HCT116 (cell line): ENCODE measurements around the gene OLFML2B. TPM values are rescaled to one million over a fixed set of nuclear protein-coding genes. Genes with fewer than 3 reads are reported as not detected.

Experiments used
- ATAC-seq: fragments of 200-7000 bp; cut with Tn5 transposase; 2 replicates; pipeline ENCODE4 v1.9.1; 2020; ENCODE audit warnings: mild to moderate bottlenecking, moderate library complexity
- BruUV-seq: library from RNA; stranded (reverse); fragments of 400-500 nt; replicated peaks from 2 replicates; lab custom pipeline; 2021; lab: Mats Ljungman, UMichigan
- CTCF ChIA-PET: fragments of 300-600 bp; sonication (Branson Sonifier 250); formaldehyde crosslinking; loops from one replicate; lab custom pipeline; 2021; ENCODE audit warnings: antibody characterized with exemption; lab: Charles Lee
- POLR2A ChIA-PET: fragments of 300-600, 350-600 bp; sonication (Branson Sonifier 250); formaldehyde crosslinking; loops from one replicate; lab custom pipeline; 2021; ENCODE audit warnings: antibody characterized with exemption; lab: Charles Lee
- RAD21 ChIA-PET, 2 experiments: fragments of 300-600 bp; sonication (Branson Sonifier 250); formaldehyde crosslinking; loops; one replicate each; lab custom pipeline; 2023; ENCODE audit warnings: low total read pairs in 2 of 2; ENCODE audit not compliant: uncharacterized antibody in 2 of 2, unreplicated experiment in 2 of 2, low non-redundant PET in 1 of 2; lab: Charles Lee
- DNase-seq: peaks from one replicate; pipeline ENCODE4 v3.0.0-alpha.2; 2010; ENCODE audit warnings: low read depth, low spot score
- H2AFZ ChIP-seq: fragments of 200-600 bp; shearing (Covaris generic), sonication (generic); 2 replicates; pipeline ENCODE4 v1.6.1; 2017; ENCODE audit warnings: low read depth, mixed run types, mixed read lengths, antibody characterized with exemption, low read length; ENCODE audit not compliant: poor library complexity, severe bottlenecking
- H3K27ac ChIP-seq: 2 replicates; pipeline ENCODE4 v1.5.1; 2012; ENCODE audit warnings: low read depth, low read length
- H3K27me3 ChIP-seq: fragments of 200-600 bp; sonication (generic); 2 replicates; pipeline ENCODE4 v1.6.1; 2016; ENCODE audit warnings: mixed run types, low read length, mixed read lengths; ENCODE audit not compliant: insufficient read depth
- H3K36me3 ChIP-seq, 2 experiments: fragments of 200-500 bp in 1 of 2; fragments of 200-600 bp in 1 of 2; sonication (Bioruptor generic) in 1 of 2; sonication (generic) in 1 of 2; 2 replicates each; pipeline versions ENCODE4 v1.5.1 to v1.6.1; 2014 to 2016; ENCODE audit warnings: low read length in 2 of 2, inconsistent platforms in 1 of 2, mixed read lengths in 1 of 2, mixed run types in 1 of 2; ENCODE audit not compliant: insufficient read depth in 2 of 2, control insufficient read depth in 1 of 2
- H3K4me1 ChIP-seq, 2 experiments: fragments of 200-600 bp in 1 of 2; sonication (generic) in 1 of 2; 2 replicates each; pipeline versions ENCODE4 v1.5.1 to v1.6.1; 2012 to 2017; ENCODE audit warnings: low read length in 2 of 2, inconsistent platforms in 1 of 2, mild to moderate bottlenecking in 1 of 2, mixed read lengths in 1 of 2, mixed run types in 1 of 2, moderate library complexity in 1 of 2; ENCODE audit not compliant: insufficient read depth in 2 of 2, control insufficient read depth in 1 of 2
- H3K4me2 ChIP-seq: fragments of 200-600 bp; sonication (generic); 2 replicates; pipeline ENCODE4 v1.6.1; 2017; ENCODE audit warnings: mixed run types, low read length, mixed read lengths
- H3K4me3 ChIP-seq, 2 experiments: fragments of 200-600 bp in 1 of 2; sonication (generic) in 1 of 2; replicated peaks in 1 of 2; 2 replicates each; pipeline ENCODE4 v1.5.1; 2011 to 2016; ENCODE audit warnings: low read length in 2 of 2, control low read depth in 1 of 2, low read depth in 1 of 2, mild to moderate bottlenecking in 1 of 2, mixed read lengths in 1 of 2, mixed run types in 1 of 2
- H3K79me2 ChIP-seq: fragments of 200-600 bp; sonication (generic); 2 replicates; pipeline ENCODE4 v1.6.1; 2017; ENCODE audit warnings: mild to moderate bottlenecking, mixed run types, low read length, moderate library complexity, mixed read lengths; ENCODE audit not compliant: insufficient read depth
- H3K9ac ChIP-seq: fragments of 200-600 bp; sonication (generic); 2 replicates; pipeline ENCODE4 v1.6.1; 2016; ENCODE audit warnings: low read length, mixed read lengths
- H3K9me2 ChIP-seq: fragments of 200-600 bp; sonication (generic), shearing (Covaris generic); 2 replicates; pipeline ENCODE4 v1.6.1; 2017; ENCODE audit warnings: mixed run types, mild to moderate bottlenecking, moderate library complexity; ENCODE audit not compliant: insufficient read depth
- H3K9me3 ChIP-seq, 2 experiments: fragments of 200-500 bp in 1 of 2; fragments of 200-600 bp in 1 of 2; sonication (Bioruptor generic) in 1 of 2; sonication (generic) in 1 of 2; 2 replicates each; pipeline ENCODE4 v1.6.1; 2014 to 2017; ENCODE audit warnings: low read length in 2 of 2, mixed read lengths in 2 of 2, inconsistent platforms in 1 of 2, low read depth in 1 of 2, mild to moderate bottlenecking in 1 of 2, mixed run types in 1 of 2, moderate library complexity in 1 of 2; ENCODE audit not compliant: control insufficient read depth in 1 of 2, insufficient read depth in 1 of 2
- H4K20me1 ChIP-seq: fragments of 200-600 bp; sonication (generic), shearing (Covaris generic); 2 replicates; pipeline ENCODE4 v1.6.1; 2017; ENCODE audit warnings: mixed run types, mild to moderate bottlenecking, moderate library complexity; ENCODE audit not compliant: insufficient read depth
- CEBPB ChIP-seq: IDR thresholded peaks from 2 replicates; pipeline ENCODE4 v1.6.1; 2012; ENCODE audit warnings: low read depth
- EZH2phosphoT487 ChIP-seq: fragments of 200-600 bp; IDR thresholded peaks from 2 replicates; pipeline ENCODE4 v1.6.1; 2018; ENCODE audit warnings: antibody characterized with exemption, borderline replicate concordance
- FOSL1 ChIP-seq: IDR thresholded peaks from 2 replicates; pipeline ENCODE4 v1.6.1; 2012; ENCODE audit warnings: low read depth
- JUND ChIP-seq: IDR thresholded peaks from 2 replicates; pipeline ENCODE4 v1.6.1; 2012
- POLR2A ChIP-seq: IDR thresholded peaks from 2 replicates; pipeline ENCODE4 v1.7.0; 2011; ENCODE audit warnings: borderline replicate concordance; ENCODE audit not compliant: insufficient read depth, insufficient read length; ENCODE audit errors: extremely low read depth
- POLR2AphosphoS5 ChIP-seq: IDR thresholded peaks from 2 replicates; pipeline ENCODE4 v1.6.1; 2011; ENCODE audit warnings: mild to moderate bottlenecking, low read depth, low read length, moderate library complexity
- RAD21 ChIP-seq: IDR thresholded peaks from 2 replicates; pipeline ENCODE4 v1.6.1; 2012; ENCODE audit warnings: low read depth, mild to moderate bottlenecking
- SP1 ChIP-seq: IDR thresholded peaks from 2 replicates; pipeline ENCODE4 v1.6.1; 2012; ENCODE audit warnings: low read depth
- TCF7L2 ChIP-seq: IDR thresholded peaks from 2 replicates; pipeline ENCODE4 v1.7.0; 2011; ENCODE audit warnings: borderline replicate concordance, inconsistent platforms; ENCODE audit not compliant: insufficient read depth, insufficient read length; ENCODE audit errors: extremely low read depth
- ZFX ChIP-seq: fragments of 450-650 bp; IDR thresholded peaks from 2 replicates; pipeline ENCODE4 v1.6.1; 2017
- ZNF274 ChIP-seq: fragments of 200-500 bp; sonication (Bioruptor generic); IDR thresholded peaks from 2 replicates; pipeline ENCODE4 v1.6.1; 2014; ENCODE audit warnings: mild to moderate bottlenecking, low read depth, low read length, inconsistent platforms
- intact Hi-C: fragments of 100-400 bp; cut with micrococcal nuclease; formaldehyde crosslinking; loops from 2 replicates; pipeline ENCODE4 v1.10.0; 2022
- total RNA-seq: library from RNA; stranded (reverse); gene quantifications from one replicate; pipeline ENCODE4 v1.2.1, GENCODE V29; 2021; ENCODE audit not compliant: unreplicated experiment
- TF ChIP-seq, protein P1 (sequence below): IDR thresholded peaks from 2 replicates; pipeline ENCODE4 v1.6.1; 2012; ENCODE audit warnings: low read depth

OLFML2B gene
- total RNA-seq, 1 experiment from 2014 or later: 1.3 TPM

DNA sequence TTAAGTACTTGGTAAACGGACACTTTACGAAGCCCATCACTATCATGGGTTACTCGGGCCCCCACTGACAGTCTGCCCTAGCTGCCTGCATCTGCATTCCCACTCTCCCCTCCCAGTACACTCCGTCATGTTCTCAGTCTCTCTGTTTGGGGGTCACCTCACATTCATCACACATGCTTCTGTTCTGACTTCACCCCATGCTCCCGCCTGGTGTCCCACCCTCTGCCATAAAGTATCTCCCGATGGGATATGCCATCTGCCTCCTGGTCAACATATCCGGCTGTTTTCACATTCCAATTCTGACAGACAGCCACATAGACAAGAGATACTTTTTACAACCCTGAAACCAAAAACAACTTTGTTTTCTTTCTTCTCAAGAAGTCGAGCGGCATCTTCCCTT lies 1.0 kb downstream of the OLFML2B start:
- Histone ChIP-seq H3K4me3 (no peak overlapping the region), H3K79me2 (no peaks in the 10 kb centered on the region), H3K4me1 (peaks cover 9 to 17% of the 10 kb centered on the region in 2 experiments), H3K9me2 (no peaks in the 10 kb centered on the region), H4K20me1 (no peaks in the 10 kb centered on the region), H3K9me3 (no peaks in the 10 kb centered on the region), H3K4me2 (no peak overlapping the region), H3K27ac (no peak overlapping the region), H3K27me3 (no peaks in the 10 kb centered on the region), H3K9ac (no peak overlapping the region), H2AFZ (no peak overlapping the region), H3K36me3 (no peaks in the 10 kb centered on the region)
- TF ChIP-seq, protein P1, sequence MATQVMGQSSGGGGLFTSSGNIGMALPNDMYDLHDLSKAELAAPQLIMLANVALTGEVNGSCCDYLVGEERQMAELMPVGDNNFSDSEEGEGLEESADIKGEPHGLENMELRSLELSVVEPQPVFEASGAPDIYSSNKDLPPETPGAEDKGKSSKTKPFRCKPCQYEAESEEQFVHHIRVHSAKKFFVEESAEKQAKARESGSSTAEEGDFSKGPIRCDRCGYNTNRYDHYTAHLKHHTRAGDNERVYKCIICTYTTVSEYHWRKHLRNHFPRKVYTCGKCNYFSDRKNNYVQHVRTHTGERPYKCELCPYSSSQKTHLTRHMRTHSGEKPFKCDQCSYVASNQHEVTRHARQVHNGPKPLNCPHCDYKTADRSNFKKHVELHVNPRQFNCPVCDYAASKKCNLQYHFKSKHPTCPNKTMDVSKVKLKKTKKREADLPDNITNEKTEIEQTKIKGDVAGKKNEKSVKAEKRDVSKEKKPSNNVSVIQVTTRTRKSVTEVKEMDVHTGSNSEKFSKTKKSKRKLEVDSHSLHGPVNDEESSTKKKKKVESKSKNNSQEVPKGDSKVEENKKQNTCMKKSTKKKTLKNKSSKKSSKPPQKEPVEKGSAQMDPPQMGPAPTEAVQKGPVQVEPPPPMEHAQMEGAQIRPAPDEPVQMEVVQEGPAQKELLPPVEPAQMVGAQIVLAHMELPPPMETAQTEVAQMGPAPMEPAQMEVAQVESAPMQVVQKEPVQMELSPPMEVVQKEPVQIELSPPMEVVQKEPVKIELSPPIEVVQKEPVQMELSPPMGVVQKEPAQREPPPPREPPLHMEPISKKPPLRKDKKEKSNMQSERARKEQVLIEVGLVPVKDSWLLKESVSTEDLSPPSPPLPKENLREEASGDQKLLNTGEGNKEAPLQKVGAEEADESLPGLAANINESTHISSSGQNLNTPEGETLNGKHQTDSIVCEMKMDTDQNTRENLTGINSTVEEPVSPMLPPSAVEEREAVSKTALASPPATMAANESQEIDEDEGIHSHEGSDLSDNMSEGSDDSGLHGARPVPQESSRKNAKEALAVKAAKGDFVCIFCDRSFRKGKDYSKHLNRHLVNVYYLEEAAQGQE: no peak
- no peak for TF ChIP-seq RAD21
- no peak for TF ChIP-seq TCF7L2
- no peak for TF ChIP-seq ZFX
- no peak for DNase-seq
- ChIA-PET RAD21 (no interaction called here), POLR2A (no interaction called here), CTCF (no interaction called here)
- intact Hi-C loops: no loop called here
- BruUV-seq: no TSS peak
- no peak for ATAC-seq

DNA sequence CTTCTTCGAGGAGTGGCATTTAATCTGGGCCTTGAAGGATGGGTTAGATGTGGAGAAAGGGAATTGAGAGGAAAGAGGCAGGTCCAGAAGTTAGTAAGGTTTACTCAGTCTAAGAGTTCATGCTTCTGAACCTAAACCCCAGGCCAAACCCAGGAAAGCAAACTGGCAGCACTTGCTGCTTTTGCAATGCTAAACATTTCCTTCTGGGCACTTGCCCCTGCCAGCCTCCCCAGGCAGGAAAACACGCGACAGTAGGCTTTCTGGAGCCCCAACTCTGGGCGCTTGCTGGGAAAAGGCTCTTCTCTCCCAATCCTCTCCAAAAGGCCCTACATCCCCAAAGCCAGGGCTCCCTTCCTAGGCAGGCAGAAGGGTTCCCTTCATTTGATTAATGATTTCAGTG lies 2.5 kb downstream of the OLFML2B start:
- H3K27me3 ChIP-seq: no peaks in the 10 kb centered on the region
- peaks cover 9 to 17% of the 10 kb centered on the region in 2 experiments for H3K4me1 ChIP-seq
- DNase-seq (no peak), ATAC-seq (no peak)
- no peak for TF ChIP-seq POLR2AphosphoS5
- TF ChIP-seq ZFX: no peak
- TF ChIP-seq TCF7L2: no peak
- no peak for TF ChIP-seq CEBPB
- no peak for TF ChIP-seq SP1
- TF ChIP-seq EZH2phosphoT487: no peak
- TF ChIP-seq RAD21: no peak
- TF ChIP-seq POLR2A: no peak
- TF ChIP-seq ZNF274: no peak
- TF ChIP-seq, protein P1: no peak
- TF ChIP-seq JUND: no peak
- no peak for TF ChIP-seq FOSL1
- no peak overlapping the region for H3K4me2 ChIP-seq
- no TSS peak for BruUV-seq
- intact Hi-C loops: no loop called here
- no peaks in the 10 kb centered on the region for H4K20me1 ChIP-seq
- no peaks in the 10 kb centered on the region for H3K79me2 ChIP-seq
- H3K9ac ChIP-seq: no peak overlapping the region
- H3K4me3 ChIP-seq: no peak overlapping the region
- no peak overlapping the region for H2AFZ ChIP-seq
- no peaks in the 10 kb centered on the region for H3K9me2 ChIP-seq
- RAD21 ChIA-PET: no interaction called here
- H3K9me3 ChIP-seq: no peaks in the 10 kb centered on the region
- no peak overlapping the region for H3K27ac ChIP-seq
- CTCF ChIA-PET: no interaction called here
- no peaks in the 10 kb centered on the region for H3K36me3 ChIP-seq
- POLR2A ChIA-PET: no interaction called here
